SK-N-MC (cell line): Measurements from ENCODE around the gene ALG14.

Experiments
- EZH2 ChIP-seq: fragments of 200-600 bp; sonication (generic); IDR thresholded peaks from one replicate; pipeline ENCODE4 v1.6.1; 2017; ENCODE audit warnings: antibody characterized with exemption
- FOXP2 ChIP-seq: optimal IDR thresholded peaks from 2 replicates; pipeline ENCODE3; 2011; ENCODE audit warnings: mild to moderate bottlenecking, moderate library complexity; ENCODE audit not compliant: insufficient read depth; ENCODE audit errors: extremely low read length, control extremely low read depth
- POLR2AphosphoS5 ChIP-seq: IDR thresholded peaks from 2 replicates; pipeline ENCODE4 v1.6.1; 2012; ENCODE audit warnings: mild to moderate bottlenecking, low read depth, low read length, borderline replicate concordance

DNA sequence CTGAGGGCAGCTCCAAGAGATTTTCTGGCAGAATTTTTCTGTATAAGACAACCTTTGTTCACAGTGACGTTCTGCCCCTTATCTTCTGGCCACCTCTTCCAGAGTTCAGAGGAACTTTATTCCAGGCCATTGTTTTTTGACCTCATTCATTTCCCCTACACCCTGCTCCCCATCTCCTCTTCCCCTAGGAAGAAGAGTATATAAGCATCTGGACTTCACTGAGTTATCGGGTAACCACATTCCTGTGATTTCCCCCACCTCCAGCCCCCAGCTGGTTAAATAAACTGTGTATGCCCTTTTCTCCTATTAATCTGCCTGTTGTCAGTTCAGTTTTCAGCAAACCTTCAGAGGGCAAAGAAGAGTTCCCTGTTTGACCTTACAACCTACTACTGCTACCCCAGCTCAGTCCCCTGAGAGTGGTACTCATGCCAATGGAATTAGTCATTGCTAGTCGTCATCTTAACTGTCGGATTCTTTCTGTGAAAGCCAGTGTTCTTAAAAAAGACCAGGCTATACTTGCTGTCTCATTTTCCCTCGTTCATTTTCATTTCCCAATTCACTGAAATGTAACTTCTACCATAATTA lies 14.3 kb upstream of the ALG14 start:
- TF ChIP-seq EZH2 (no peak), POLR2AphosphoS5 (no peak), FOXP2 (no peak)
